ENCODE data around the gene GALNT11. TPM values are rescaled to one million over a fixed set of nuclear protein-coding genes. Genes with fewer than 3 reads are reported as not detected.

Gene GALNT11
- total RNA-seq, 2 experiments from 2014 or later = 17.6 to 17.8 TPM

- POLR2A ChIA-PET = no interaction called here
- peaks cover 10% of the 10 kb centered on the region for H3K9me3 Mint-ChIP-seq
- H3K27ac Mint-ChIP-seq = no peak overlapping the region
- no peak overlapping the region for H3K4me3 Mint-ChIP-seq
- H3K27me3 Mint-ChIP-seq = no peaks in the 10 kb centered on the region
- no peaks in the 10 kb centered on the region for H3K4me1 Mint-ChIP-seq
- CTCF ChIA-PET = no interaction called here
- peaks cover 71% of the 10 kb centered on the region for H3K36me3 Mint-ChIP-seq (ENCODE audit: low read depth)
- DNase-seq = no peak
Observed at GRCh38 chr7:152120210-152120609, 94.7 kb downstream of the GALNT11 start.

DNA sequence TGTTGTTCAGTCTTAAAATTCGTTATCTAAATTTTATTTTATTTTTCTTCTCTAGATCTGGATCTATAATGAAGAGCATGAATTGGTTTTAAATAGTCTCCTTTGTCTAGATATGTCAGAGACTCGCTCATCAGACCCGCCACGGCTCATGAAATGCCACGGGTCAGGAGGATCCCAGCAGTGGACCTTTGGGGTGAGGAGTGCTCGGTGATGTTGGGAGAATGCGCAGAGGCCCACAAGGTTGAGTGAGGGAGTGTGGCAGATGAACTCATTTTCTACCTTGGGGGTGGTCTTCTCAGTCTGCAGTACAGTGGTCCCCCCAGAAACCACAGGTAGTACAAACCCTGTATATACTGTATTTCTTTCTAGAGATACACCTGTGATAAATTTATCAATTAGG lies 95.3 kb downstream of the GALNT11 start:
- H3K9me3 Mint-ChIP-seq = peaks cover 10% of the 10 kb centered on the region
- CTCF ChIA-PET = no interaction called here
- H3K36me3 Mint-ChIP-seq (ENCODE audit: low read depth) = peaks cover 76% of the 10 kb centered on the region
- POLR2A ChIA-PET = no interaction called here
- DNase-seq = no peak
- H3K27me3 Mint-ChIP-seq = no peaks in the 10 kb centered on the region
- no peak overlapping the region for H3K4me3 Mint-ChIP-seq
- no peak overlapping the region for H3K27ac Mint-ChIP-seq
- H3K4me1 Mint-ChIP-seq = no peaks in the 10 kb centered on the region

GRCh38 chr7:152121432-152121831 lies 96.0 kb downstream of the GALNT11 start:
- Mint-ChIP-seq H3K36me3 (ENCODE audit: low read depth) (peaks cover 77% of the 10 kb centered on the region), H3K9me3 (peaks cover 10% of the 10 kb centered on the region), H3K4me3 (no peak overlapping the region), H3K27me3 (no peaks in the 10 kb centered on the region), H3K4me1 (no peaks in the 10 kb centered on the region), H3K27ac (no peak overlapping the region)
- ChIA-PET POLR2A (no interaction called here), CTCF (no interaction called here)
- DNase-seq = no peak

DNA sequence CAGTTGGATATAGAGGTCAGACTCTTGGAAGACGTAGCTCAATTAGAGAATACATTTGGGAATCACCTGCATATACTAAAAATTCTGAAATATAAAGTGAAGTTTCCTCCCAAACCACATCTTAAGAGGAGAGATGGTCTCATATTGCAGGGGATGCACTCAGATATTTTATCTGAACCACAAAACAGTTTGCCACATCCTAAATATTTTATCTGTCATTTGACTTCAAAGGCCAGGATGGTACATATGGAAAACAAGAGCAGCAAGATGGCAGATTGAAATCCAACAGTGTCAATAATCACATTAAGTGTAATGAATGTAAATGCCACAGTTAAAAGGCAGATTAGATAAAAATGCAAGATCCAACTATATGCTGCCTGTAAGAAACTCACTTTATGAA lies 97.1 kb downstream of the GALNT11 start:
- Mint-ChIP-seq H3K36me3 (ENCODE audit: low read depth) (peaks cover 86% of the 10 kb centered on the region), H3K9me3 (peaks cover 10% of the 10 kb centered on the region), H3K27me3 (no peaks in the 10 kb centered on the region), H3K4me3 (no peak overlapping the region), H3K27ac (no peak overlapping the region), H3K4me1 (no peaks in the 10 kb centered on the region)
- POLR2A ChIA-PET = no interaction called here
- DNase-seq = no peak
- CTCF ChIA-PET = no interaction called here

- ChIA-PET POLR2A (interaction anchor here (0.7 kb wide), 1 partner anchor 20 kb away, joined by 3 read pairs; no protein-coding TSS in a partner anchor), CTCF (no interaction called here)
- H3K4me1 Mint-ChIP-seq = no peaks in the 10 kb centered on the region
- H3K27ac Mint-ChIP-seq = no peak overlapping the region
- H3K27me3 Mint-ChIP-seq = no peaks in the 10 kb centered on the region
- H3K4me3 Mint-ChIP-seq = no peak overlapping the region
- peaks cover 71% of the 10 kb centered on the region for H3K36me3 Mint-ChIP-seq (ENCODE audit: low read depth)
- no peak for DNase-seq
- H3K9me3 Mint-ChIP-seq = peaks cover 10% of the 10 kb centered on the region
Observed at GRCh38 chr7:152126741-152127140, 101.3 kb downstream of the GALNT11 start.

DNA sequence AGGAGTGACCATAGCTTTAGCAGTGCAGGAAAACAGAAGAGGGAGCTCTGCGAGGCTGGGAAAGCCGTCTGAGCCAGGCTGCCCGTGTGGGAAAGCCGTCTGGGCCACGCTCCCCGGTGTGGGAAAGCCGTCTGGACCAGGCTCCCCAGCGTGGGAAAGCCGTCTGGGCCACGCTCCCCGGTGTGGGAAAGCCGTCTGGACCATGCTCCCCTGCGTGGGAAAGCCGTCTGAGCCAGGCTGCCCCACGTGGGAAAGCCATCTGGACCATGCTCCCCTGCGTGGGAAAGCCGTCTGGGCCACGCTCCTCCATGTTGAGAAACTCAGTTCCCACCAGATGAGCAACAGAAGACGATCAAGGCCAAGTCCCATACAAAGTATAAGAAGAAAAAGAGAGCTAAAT lies 101.8 kb downstream of the GALNT11 start:
- DNase-seq = no peak
- peaks cover 68% of the 10 kb centered on the region for H3K36me3 Mint-ChIP-seq (ENCODE audit: low read depth)
- H3K9me3 Mint-ChIP-seq = peaks cover 10% of the 10 kb centered on the region
- H3K27ac Mint-ChIP-seq = no peak overlapping the region
- ChIA-PET POLR2A (interaction anchor here (0.7 kb wide), 1 partner anchor 21 kb away, joined by 3 read pairs; no protein-coding TSS in a partner anchor), CTCF (no interaction called here)
- H3K4me1 Mint-ChIP-seq = no peaks in the 10 kb centered on the region
- H3K27me3 Mint-ChIP-seq = no peaks in the 10 kb centered on the region
- H3K4me3 Mint-ChIP-seq = no peak overlapping the region

GRCh38 chr7:152128252-152128651 lies 102.8 kb downstream of the GALNT11 start:
- Mint-ChIP-seq H3K36me3 (ENCODE audit: low read depth) (peaks cover 58% of the 10 kb centered on the region), H3K9me3 (peaks cover 10% of the 10 kb centered on the region), H3K4me1 (no peaks in the 10 kb centered on the region), H3K27me3 (no peaks in the 10 kb centered on the region), H3K27ac (no peak overlapping the region), H3K4me3 (no peak overlapping the region)
- CTCF ChIA-PET = no interaction called here
- DNase-seq = no peak
- POLR2A ChIA-PET = no interaction called here

GRCh38 chr7:152128741-152129461 lies 103.4 kb downstream of the GALNT11 start:
- POLR2A ChIA-PET = no interaction called here
- Mint-ChIP-seq H3K4me1 (no peaks in the 10 kb centered on the region), H3K9me3 (peaks cover 9% of the 10 kb centered on the region), H3K27ac (no peak overlapping the region), H3K36me3 (ENCODE audit: low read depth) (peaks cover 51% of the 10 kb centered on the region), H3K4me3 (no peak overlapping the region), H3K27me3 (no peaks in the 10 kb centered on the region)
- CTCF ChIA-PET = no interaction called here
- DNase-seq = no peak

DNA sequence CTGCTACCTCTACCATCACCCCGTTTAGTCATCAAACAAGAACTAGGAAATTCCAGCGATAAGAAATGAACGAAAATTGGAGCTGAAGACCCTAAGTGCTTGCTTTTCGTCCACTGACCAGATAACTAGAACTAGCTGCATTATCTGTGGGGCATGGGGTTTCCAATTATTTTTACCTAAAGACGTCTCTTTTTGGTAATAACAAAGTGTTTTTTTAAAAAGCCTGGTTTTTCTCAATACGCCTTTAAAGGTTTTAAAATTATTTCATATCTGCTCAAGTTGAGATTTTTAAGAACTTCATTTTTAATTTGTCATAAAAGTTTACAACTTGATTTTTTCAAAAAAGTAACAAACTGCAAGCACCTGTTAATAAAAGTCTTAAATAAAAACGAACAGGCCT lies 104.2 kb downstream of the GALNT11 start:
- no peaks in the 10 kb centered on the region for H3K27me3 Mint-ChIP-seq
- ChIA-PET POLR2A (no interaction called here), CTCF (no interaction called here)
- H3K36me3 Mint-ChIP-seq (ENCODE audit: low read depth) = peaks cover 44% of the 10 kb centered on the region
- H3K4me1 Mint-ChIP-seq = no peaks in the 10 kb centered on the region
- H3K27ac Mint-ChIP-seq = no peak overlapping the region
- peaks cover 4% of the 10 kb centered on the region for H3K9me3 Mint-ChIP-seq
- no peak for DNase-seq
- H3K4me3 Mint-ChIP-seq = no peak overlapping the region

DNA sequence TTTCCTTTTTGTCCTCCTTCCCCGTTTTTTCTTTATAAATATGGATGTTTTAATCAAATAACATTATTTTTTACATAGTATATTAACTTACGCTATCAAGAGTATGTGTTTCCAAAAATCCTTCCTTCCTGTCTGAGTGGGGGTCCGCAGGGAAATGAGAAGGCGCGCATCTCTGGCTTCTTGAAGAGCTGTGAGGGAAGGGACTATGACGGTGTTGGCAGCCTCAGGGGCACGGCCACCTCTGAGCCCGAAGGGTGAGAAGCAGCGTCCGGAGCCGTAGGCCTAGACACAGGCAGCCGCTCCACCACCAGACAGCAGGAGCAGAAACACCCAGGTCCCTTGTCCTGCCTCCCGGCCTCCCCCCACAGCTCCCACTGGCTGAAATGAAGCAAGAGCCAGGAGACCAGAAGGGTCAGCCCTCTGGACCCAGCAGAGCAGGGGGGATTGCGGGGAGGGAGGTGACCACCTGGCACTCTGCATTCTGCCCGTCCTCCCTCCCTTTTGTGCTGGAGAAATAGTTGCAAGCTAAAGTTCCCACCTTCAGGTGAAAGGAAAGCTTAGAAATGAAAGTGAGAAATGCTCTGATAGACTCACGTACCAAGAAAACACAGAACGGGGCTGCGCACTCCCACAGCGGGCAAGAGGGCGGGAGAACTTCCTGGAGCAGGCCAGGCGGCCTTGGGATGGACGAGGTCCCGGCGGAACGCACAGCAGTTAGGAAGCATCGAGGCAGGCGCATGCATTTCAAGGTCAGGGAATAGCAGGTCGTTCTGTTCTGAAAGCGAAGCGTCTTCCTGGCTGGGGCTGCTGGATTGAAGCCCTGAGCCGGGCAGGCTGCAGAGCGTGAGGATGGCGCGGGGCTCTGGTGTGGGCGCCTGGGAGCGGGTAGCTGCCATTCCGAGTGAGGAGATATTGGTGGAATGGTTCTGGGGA lies 105.5 kb downstream of the GALNT11 start:
- ChIA-PET CTCF (no interaction called here), POLR2A (no interaction called here)
- H3K9me3 Mint-ChIP-seq = no peaks in the 10 kb centered on the region
- no peaks in the 10 kb centered on the region for H3K4me1 Mint-ChIP-seq
- H3K4me3 Mint-ChIP-seq = no peak overlapping the region
- H3K36me3 Mint-ChIP-seq (ENCODE audit: low read depth) = peaks cover 33% of the 10 kb centered on the region
- no peak for DNase-seq
- H3K27me3 Mint-ChIP-seq = no peaks in the 10 kb centered on the region
- no peak overlapping the region for H3K27ac Mint-ChIP-seq

DNA sequence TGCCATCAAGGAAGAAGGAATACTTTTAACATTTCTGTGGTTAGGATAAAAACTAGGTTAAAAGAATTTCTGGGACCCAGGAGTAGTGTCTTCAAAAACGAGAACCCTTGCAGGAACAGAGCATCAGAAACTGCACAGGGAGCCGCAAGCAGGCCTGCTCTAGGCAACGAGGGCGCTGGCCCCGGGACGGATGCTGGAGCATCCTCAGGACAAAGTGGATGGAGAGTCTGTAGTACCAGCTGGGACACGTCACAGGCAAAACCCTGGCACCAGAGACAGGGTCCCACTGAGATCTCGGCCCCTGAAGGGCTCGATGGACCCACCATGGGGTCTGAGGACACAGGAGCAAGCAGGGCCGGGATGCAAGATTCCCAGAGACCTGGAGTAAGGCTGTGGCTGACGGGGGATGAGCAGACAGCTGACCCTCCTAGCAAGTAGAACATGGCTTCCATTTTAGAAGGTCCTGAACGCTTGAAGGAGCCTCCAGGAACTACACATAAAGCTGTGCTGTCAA lies 106.6 kb downstream of the GALNT11 start:
- no peak overlapping the region for H3K27ac Mint-ChIP-seq
- DNase-seq = no peak
- CTCF ChIA-PET = interaction anchor here (0.8 kb wide), 1 partner anchor 13 kb away, joined by 3 read pairs; no protein-coding TSS in a partner anchor

GRCh38 chr7:152132812-152133211 lies 107.3 kb downstream of the GALNT11 start:
- H3K4me1 Mint-ChIP-seq = no peaks in the 10 kb centered on the region
- POLR2A ChIA-PET = interaction anchor here (2.4 kb wide), 1 partner anchor 12 kb away, joined by 11 read pairs; no protein-coding TSS in a partner anchor
- H3K9me3 Mint-ChIP-seq = no peaks in the 10 kb centered on the region
- no peak overlapping the region for H3K4me3 Mint-ChIP-seq
- no peak overlapping the region for H3K27ac Mint-ChIP-seq
- H3K27me3 Mint-ChIP-seq = no peaks in the 10 kb centered on the region
- CTCF ChIA-PET = interaction anchor here (0.8 to 1.2 kb wide), 2 partner anchors 11 to 12 kb away, joined by 3 read pairs; no protein-coding TSS in a partner anchor
- H3K36me3 Mint-ChIP-seq (ENCODE audit: low read depth) = peaks cover 23% of the 10 kb centered on the region
- no peak for DNase-seq

More for the DNA sequence above, 106.6 kb downstream of the GALNT11 start:
- Mint-ChIP-seq H3K4me1 (no peaks in the 10 kb centered on the region), H3K4me3 (no peak overlapping the region), H3K9me3 (no peaks in the 10 kb centered on the region), H3K27me3 (no peaks in the 10 kb centered on the region), H3K36me3 (ENCODE audit: low read depth) (peaks cover 30% of the 10 kb centered on the region)
- POLR2A ChIA-PET = interaction anchor here (2.4 kb wide), 1 partner anchor 13 kb away, joined by 11 read pairs; no protein-coding TSS in a partner anchor

DNA sequence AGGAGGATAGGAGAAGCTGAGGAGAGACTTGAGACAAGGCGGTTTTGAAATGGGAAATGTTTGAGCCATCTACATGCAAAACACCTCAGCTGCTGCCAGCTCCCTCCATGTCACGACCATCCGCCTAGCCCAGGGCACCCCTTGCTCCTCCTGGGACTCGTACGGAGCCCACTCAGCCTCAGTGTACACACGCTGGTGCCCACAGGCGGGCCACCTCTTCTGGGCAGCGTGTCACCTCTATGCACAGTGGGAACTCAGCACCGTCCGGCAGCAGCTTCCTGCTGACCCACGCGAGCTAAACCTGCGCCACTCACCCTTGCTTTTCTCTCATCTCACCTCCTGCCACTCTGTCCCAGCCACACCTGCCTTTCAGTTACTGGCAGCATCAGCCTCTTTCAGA lies 108.3 kb downstream of the GALNT11 start:
- Mint-ChIP-seq H3K27ac (peak overlapping the region; percentile 6), H3K36me3 (ENCODE audit: low read depth) (peaks cover 23% of the 10 kb centered on the region), H3K4me3 (no peak overlapping the region), H3K27me3 (no peaks in the 10 kb centered on the region), H3K4me1 (no peaks in the 10 kb centered on the region), H3K9me3 (no peaks in the 10 kb centered on the region)
- CTCF ChIA-PET = interaction anchor here (1.2 kb wide), 2 partner anchors 10 to 41 kb away, joined by 3 read pairs; no protein-coding TSS in a partner anchor
- no peak for DNase-seq
- POLR2A ChIA-PET = interaction anchor here (2.4 kb wide), 1 partner anchor 11 kb away, joined by 11 read pairs; no protein-coding TSS in a partner anchor

Data from activated CD4-positive, alpha-beta memory T cell treated with anti-CD3 and anti-CD28 coated beads, Interleukin-2, amount 10 ng/mL, durations not matched to agents 7 days and 5 days (primary cell).